HG03095 (cell line): ENCODE results near the gene GINS2.

Experiments used
- ATAC-seq: cut with Tn5 transposase; IDR thresholded peaks from one replicate; pipeline ENCODE4 v1.9.1; 2021; ENCODE audit warnings: moderate library complexity; ENCODE audit not compliant: unreplicated experiment

The GINS2 gene

GRCh38 chr16:85668676-85669424 lies 19.9 kb downstream of the GINS2 start:
- ATAC-seq: no peak

GRCh38 chr16:85667841-85668413 lies 20.8 kb downstream of the GINS2 start:
- no peak for ATAC-seq

- ATAC-seq: no peak
Measured at GRCh38 chr16:85667261-85667660, 21.5 kb downstream of the GINS2 start.

GRCh38 chr16:85665929-85666328 lies 22.8 kb downstream of the GINS2 start:
- no peak for ATAC-seq

GRCh38 chr16:85665373-85665740 lies 23.4 kb downstream of the GINS2 start:
- no peak for ATAC-seq

GRCh38 chr16:85664580-85665372 lies 24.0 kb downstream of the GINS2 start:
- no peak for ATAC-seq

GRCh38 chr16:85663891-85664321 lies 24.8 kb downstream of the GINS2 start:
- ATAC-seq: no peak

GRCh38 chr16:85662976-85663830 lies 25.6 kb downstream of the GINS2 start:
- no peak for ATAC-seq

GRCh38 chr16:85662482-85662812 lies 26.3 kb downstream of the GINS2 start:
- no peak for ATAC-seq

GRCh38 chr16:85661740-85662481 lies 26.8 kb downstream of the GINS2 start:
- no peak for ATAC-seq

GRCh38 chr16:85660843-85661739 lies 27.7 kb downstream of the GINS2 start:
- ATAC-seq: no peak

- ATAC-seq: no peak
Measured at GRCh38 chr16:85659805-85660511, 28.8 kb downstream of the GINS2 start.

- ATAC-seq: no peak
Measured at GRCh38 chr16:85659336-85659735, 29.4 kb downstream of the GINS2 start.

- no peak for ATAC-seq
Measured at GRCh38 chr16:85658504-85659326, 30.0 kb downstream of the GINS2 start.

GRCh38 chr16:85657996-85658395 lies 30.8 kb downstream of the GINS2 start:
- no peak for ATAC-seq

GRCh38 chr16:85657267-85657650 lies 31.5 kb downstream of the GINS2 start:
- no peak for ATAC-seq

GRCh38 chr16:85656351-85657266 lies 32.1 kb downstream of the GINS2 start:
- ATAC-seq: no peak
